SK-N-MC (cell line): ENCODE measurements around the gene GALNT3.

Source experiments
- EZH2 ChIP-seq: fragments of 200-600 bp; sonication (generic); IDR thresholded peaks from one replicate; pipeline ENCODE4 v1.6.1; 2017; ENCODE audit warnings: antibody characterized with exemption
- POLR2AphosphoS5 ChIP-seq: IDR thresholded peaks from 2 replicates; pipeline ENCODE4 v1.6.1; 2012; ENCODE audit warnings: mild to moderate bottlenecking, low read depth, low read length, borderline replicate concordance

- TF ChIP-seq EZH2 = no peak
- TF ChIP-seq POLR2AphosphoS5 = no peak
Observed at GRCh38 chr2:165843351-165843750, 49.3 kb upstream of the GALNT3 start.
